ENCODE data around the gene SIX6. TPM values are rescaled to one million over a fixed set of nuclear protein-coding genes. Genes with fewer than 3 reads are reported as not detected.

SIX6 gene
- total RNA-seq, 4 donors from 2014 or later: not detected

DNA sequence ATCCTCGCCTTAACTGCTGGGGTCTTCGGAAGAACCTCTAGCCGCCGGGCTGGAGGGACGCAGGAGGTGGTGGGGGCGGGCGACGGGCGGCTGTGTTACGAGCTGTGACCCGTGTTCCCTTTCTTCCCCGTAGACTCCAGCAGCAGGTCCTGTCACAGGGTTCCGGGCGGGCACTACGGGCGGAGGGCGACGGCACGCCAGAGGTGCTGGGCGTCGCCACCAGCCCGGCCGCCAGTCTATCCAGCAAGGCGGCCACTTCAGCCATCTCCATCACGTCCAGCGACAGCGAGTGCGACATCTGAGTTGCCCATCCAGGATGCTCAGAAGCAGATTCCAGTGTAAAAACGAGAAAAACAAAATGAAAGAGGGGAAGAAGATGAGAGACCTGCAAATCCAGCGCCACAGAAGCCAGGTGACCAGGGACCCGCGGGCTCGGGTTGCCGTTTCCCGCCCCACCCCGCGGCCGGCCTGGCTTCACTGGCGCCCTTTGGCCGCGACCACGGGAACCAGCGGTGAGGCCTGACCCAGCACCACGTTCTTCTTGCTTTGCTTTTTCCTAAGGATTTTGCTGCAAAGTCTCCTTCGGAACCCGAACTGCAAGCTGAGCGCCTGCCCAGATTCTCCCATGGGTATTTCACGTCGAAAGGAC lies 2.1 kb downstream of the SIX6 start:
- DNase-seq: no peak
- no peak overlapping the region for H3K4me3 ChIP-seq
- TF ChIP-seq POLR2A (IDR thresholded peaks at IDR 0.05): no peak
- TF ChIP-seq, protein P1, sequence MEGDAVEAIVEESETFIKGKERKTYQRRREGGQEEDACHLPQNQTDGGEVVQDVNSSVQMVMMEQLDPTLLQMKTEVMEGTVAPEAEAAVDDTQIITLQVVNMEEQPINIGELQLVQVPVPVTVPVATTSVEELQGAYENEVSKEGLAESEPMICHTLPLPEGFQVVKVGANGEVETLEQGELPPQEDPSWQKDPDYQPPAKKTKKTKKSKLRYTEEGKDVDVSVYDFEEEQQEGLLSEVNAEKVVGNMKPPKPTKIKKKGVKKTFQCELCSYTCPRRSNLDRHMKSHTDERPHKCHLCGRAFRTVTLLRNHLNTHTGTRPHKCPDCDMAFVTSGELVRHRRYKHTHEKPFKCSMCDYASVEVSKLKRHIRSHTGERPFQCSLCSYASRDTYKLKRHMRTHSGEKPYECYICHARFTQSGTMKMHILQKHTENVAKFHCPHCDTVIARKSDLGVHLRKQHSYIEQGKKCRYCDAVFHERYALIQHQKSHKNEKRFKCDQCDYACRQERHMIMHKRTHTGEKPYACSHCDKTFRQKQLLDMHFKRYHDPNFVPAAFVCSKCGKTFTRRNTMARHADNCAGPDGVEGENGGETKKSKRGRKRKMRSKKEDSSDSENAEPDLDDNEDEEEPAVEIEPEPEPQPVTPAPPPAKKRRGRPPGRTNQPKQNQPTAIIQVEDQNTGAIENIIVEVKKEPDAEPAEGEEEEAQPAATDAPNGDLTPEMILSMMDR (IDR thresholded peaks at IDR 0.05): no peak

DNA sequence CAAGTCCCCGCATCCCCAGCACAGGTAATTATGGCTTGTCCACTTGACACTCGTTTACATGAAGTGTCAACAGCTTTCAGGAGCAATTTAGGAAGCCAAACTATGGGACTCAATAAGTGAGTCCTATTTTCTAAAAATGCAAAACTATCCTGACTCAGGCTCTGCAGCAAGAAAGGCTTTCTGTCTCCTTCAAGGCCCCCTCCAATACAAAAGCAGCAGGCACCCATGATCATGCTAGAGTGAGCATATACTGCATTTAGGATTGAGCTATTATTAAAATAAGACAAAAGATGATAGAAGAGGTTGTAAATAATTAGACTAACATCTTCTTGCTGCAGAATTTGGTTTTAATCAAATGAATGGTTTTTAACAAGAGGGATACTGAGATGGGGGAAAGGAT lies 3.2 kb downstream of the SIX6 start:
- Histone ChIP-seq H3K27ac (no peak overlapping the region), H3K9me3 (peaks cover 0 to 5% (median 0%) of the 10 kb centered on the region in 4 donors), H3K4me3 (no peak overlapping the region), H3K4me1 (peaks cover 0 to 37% (median 0%) of the 10 kb centered on the region in 4 donors), H3K36me3 (no peaks in the 10 kb centered on the region), H3K27me3 (peaks cover 0 to 89% of the 10 kb centered on the region in 2 donors)
- DNase-seq: no peak
- no peak for TF ChIP-seq POLR2A (IDR thresholded peaks at IDR 0.05)
- TF ChIP-seq, protein P1 (IDR thresholded peaks at IDR 0.05): no peak

More for the DNA sequence above, 2.1 kb downstream of the SIX6 start:
- peaks cover 0 to 94% of the 10 kb centered on the region in 2 donors for H3K27me3 ChIP-seq
- H3K27ac ChIP-seq: no peak overlapping the region
- no peaks in the 10 kb centered on the region for H3K36me3 ChIP-seq
- peaks cover 0 to 5% (median 0%) of the 10 kb centered on the region in 4 donors for H3K9me3 ChIP-seq
- peaks cover 0 to 37% (median 0%) of the 10 kb centered on the region in 4 donors for H3K4me1 ChIP-seq

DNA sequence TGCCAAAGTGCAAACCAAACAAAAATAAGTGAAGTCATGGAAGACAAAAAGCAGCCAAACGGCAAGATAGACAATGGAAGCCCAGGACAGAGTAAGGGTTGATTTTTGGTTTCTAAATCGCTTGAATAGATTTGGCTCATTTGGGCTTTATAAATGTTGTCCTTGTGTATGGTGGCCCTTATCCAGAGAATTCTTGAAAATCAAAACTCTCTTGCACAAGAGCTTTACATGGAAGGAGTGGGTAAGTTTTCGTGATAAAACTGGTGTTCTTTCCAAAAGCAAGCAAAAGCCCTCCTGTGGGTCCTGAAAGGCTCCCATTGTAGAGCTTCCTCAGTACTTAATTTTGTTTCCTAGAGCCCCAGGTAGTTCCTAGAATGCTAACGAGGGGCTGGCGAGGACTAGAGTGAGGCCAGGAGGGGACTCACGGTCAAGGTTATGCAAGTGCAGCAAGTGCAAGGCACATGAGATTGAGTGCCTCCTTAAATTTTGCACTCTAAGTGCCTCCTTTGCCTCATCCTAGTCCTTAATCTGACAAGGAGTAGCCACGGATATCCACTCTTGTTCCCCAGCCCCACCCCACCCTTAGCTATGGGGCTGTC lies 4.1 kb downstream of the SIX6 start:
- Histone ChIP-seq H3K4me3 (no peak overlapping the region), H3K4me1 (peaks cover 0 to 37% (median 0%) of the 10 kb centered on the region in 4 donors), H3K27ac (no peak overlapping the region), H3K27me3 (peaks cover 0 to 87% of the 10 kb centered on the region in 2 donors), H3K36me3 (no peaks in the 10 kb centered on the region), H3K9me3 (peaks cover 0 to 5% (median 0%) of the 10 kb centered on the region in 4 donors)
- no peak for DNase-seq
- no peak for TF ChIP-seq POLR2A (IDR thresholded peaks at IDR 0.05)
- TF ChIP-seq, protein P1 (IDR thresholded peaks at IDR 0.05): no peak

DNA sequence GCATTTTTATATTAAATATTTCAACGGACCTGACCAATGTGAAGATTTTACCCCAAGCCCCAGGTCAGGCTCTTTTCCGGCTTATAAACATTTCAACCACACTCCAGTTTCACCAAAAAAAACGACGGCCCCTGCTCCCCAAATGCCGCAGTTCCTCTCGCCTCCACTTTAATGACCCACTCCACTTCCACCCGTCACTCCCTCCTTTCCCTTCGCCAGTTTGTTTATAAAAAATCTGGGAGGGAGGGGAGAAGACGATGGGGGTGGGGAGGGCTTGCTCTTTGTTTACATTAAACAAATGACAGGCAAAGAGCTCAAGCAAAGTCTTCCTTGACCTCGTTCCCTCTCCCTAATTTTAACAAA lies 5.4 kb downstream of the SIX6 start:
- Histone ChIP-seq H3K27me3 (peaks cover 0 to 74% of the 10 kb centered on the region in 2 donors), H3K36me3 (no peaks in the 10 kb centered on the region), H3K4me1 (peaks cover 0 to 31% (median 0%) of the 10 kb centered on the region in 4 donors), H3K4me3 (peak overlapping the region in 2 of 4 donors; percentile 40 to 42), H3K9me3 (peaks cover 0 to 5% (median 0%) of the 10 kb centered on the region in 4 donors), H3K27ac (no peak overlapping the region)
- TF ChIP-seq, protein P1 (IDR thresholded peaks at IDR 0.05): no peak
- no peak for TF ChIP-seq POLR2A (IDR thresholded peaks at IDR 0.05)
- DNase-seq: no peak

DNA sequence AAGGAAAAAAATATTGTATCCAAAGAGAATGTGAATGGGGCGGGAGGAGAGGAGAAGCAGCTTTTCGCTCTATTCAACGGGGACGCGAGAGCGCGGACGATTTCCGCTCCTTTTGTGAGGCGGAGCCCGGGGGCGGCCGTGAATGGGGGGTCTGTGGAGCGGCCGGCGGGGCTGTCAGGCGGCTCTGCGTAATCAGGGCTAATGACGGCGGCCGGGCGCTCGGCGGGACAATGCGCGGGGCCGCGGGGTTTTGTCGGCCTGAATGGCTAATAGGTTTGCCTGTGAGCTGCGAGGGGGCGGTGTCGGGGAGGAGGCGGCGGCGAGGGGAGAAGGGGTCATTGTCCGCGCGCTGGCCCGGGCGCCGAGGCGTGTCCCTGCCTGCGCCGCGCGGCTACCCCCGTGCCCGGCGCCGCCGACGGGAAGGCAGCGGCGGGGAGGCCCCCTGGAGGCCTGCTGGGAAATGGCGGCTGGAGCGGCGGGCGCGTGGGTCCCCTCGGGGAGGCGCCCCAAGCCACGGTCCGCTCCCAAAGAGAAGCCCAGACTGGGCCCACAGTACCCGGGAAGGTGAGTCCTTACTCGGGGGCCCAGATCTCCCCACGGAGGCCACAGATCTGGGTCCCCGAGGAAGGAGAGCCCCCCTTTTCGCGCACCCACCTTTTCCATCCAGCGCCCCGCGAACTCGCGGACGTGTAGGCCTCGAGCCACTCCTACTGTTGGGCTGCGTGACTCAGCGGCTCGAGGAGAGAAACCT lies 6.0 kb downstream of the SIX6 start:
- Histone ChIP-seq H3K4me3 (peak overlapping the region in 3 of 4 donors; percentile 33 to 42 (median 40)), H3K4me1 (peaks cover 0 to 25% (median 0%) of the 10 kb centered on the region in 4 donors), H3K9me3 (peaks cover 0 to 5% (median 0%) of the 10 kb centered on the region in 4 donors), H3K27ac (no peak overlapping the region), H3K27me3 (peaks cover 0 to 69% of the 10 kb centered on the region in 2 donors), H3K36me3 (no peaks in the 10 kb centered on the region)
- TF ChIP-seq, protein P1 (IDR thresholded peaks at IDR 0.05): peak in 3 of 6 experiments; percentile 6 to 14 (median 11)
- no peak for TF ChIP-seq POLR2A (IDR thresholded peaks at IDR 0.05)
- no peak for DNase-seq

Data from Peyer's patch (tissue), 4 donors.